Spleen (tissue), 11 donors: ENCODE measurements around the gene APOBEC3B. TPM values are rescaled to one million over a fixed set of nuclear protein-coding genes. Genes with fewer than 3 reads are reported as not detected.
"Not testable (repeated sequence)": the region's sequence is repeated elsewhere in the genome, so short reads cannot be mapped to it uniquely, and the experiment has no call there.

Experiments
- DNase-seq: peaks from one replicate; pipeline ENCODE4 v3.0.0-alpha.2; 2020
- H3K27ac ChIP-seq, 8 donors: fragments of 200-600 bp; sonication (generic) in 7 of 8; 1 replicate in 4 of 8; 2 replicates in 4 of 8; pipeline versions ENCODE4 v1.5.0 to v1.8.0; 2016 to 2021; ENCODE audit warnings: inconsistent platforms in 4 of 8, mild to moderate bottlenecking in 4 of 8, moderate library complexity in 1 of 8
- H3K27me3 ChIP-seq, 7 donors: fragments of 200-600 bp; sonication (generic) in 6 of 7; replicated peaks in 1 of 7; 1 replicate in 4 of 7; 2 replicates in 3 of 7; pipeline versions ENCODE4 v1.5.0 to v1.8.0; 2016 to 2021; ENCODE audit warnings: inconsistent platforms in 3 of 7, mild to moderate bottlenecking in 1 of 7
- H3K36me3 ChIP-seq, 6 donors: fragments of 200-600 bp; sonication (generic) in 5 of 6; 1 replicate in 4 of 6; 2 replicates in 2 of 6; pipeline versions ENCODE4 v1.5.0 to v1.8.0; 2016 to 2021; ENCODE audit warnings: inconsistent platforms in 2 of 6
- H3K4me1 ChIP-seq, 6 donors: fragments of 200-600 bp; sonication (generic) in 5 of 6; 1 replicate in 3 of 6; 2 replicates in 3 of 6; pipeline versions ENCODE4 v1.5.0 to v1.8.0; 2016 to 2021; ENCODE audit warnings: inconsistent platforms in 3 of 6
- H3K4me3 ChIP-seq, 8 donors: fragments of 200-600 bp; sonication (generic) in 7 of 8; 1 replicate in 4 of 8; 2 replicates in 4 of 8; pipeline versions ENCODE4 v1.5.0 to v1.8.0; 2016 to 2021; ENCODE audit warnings: inconsistent platforms in 4 of 8, mild to moderate bottlenecking in 4 of 8, moderate library complexity in 2 of 8
- H3K9me3 ChIP-seq, 8 donors: fragments of 200-600 bp; sonication (generic) in 7 of 8; 1 replicate in 4 of 8; 2 replicates in 4 of 8; pipeline versions ENCODE4 v1.5.0 to v1.8.0; 2016 to 2021; ENCODE audit warnings: inconsistent platforms in 4 of 8
- POLR2A ChIP-seq, 3 donors: fragments of 450-650 bp; IDR thresholded peaks; one replicate each; pipeline ENCODE4 v1.5.1; 2017; ENCODE audit warnings: antibody characterized with exemption in 3 of 3, mild to moderate bottlenecking in 1 of 3
- POLR2AphosphoS5 ChIP-seq, 3 donors: sonication (generic); formaldehyde crosslinking; IDR thresholded peaks; one replicate each; pipeline ENCODE4 v1.5.1; 2017; ENCODE audit warnings: antibody characterized with exemption in 3 of 3
- WGBS, 5 donors: extraction: QIAGEN DNeasy Blood & Tissue Kit in 3 of 5; methylation state at CpG; one replicate each; pipeline versions ENCODE4 v1.1.5 to v1.1.7; 2013 to 2018; 5-methylcytosine and 5-hydroxymethylcytosine counted together
- intact Hi-C: fragments of 100-400 bp; cut with DNase I; formaldehyde crosslinking; loops from one replicate; pipeline ENCODE4 v1.15.0; 2023; ENCODE audit warnings: low total_unique reads
- polyA plus RNA-seq, 3 donors: library from polyadenylated mRNA; stranded (reverse); fragments of 200-250 nt; gene quantifications; one replicate each; pipeline ENCODE4 v1.2.1, GENCODE V29; 2013
- total RNA-seq, 7 donors: library from RNA; depleted of rRNA in 3 of 7; stranded (reverse); fragments of >200 nt in 3 of 7; fragmentation: NEBNext Ultra II Directional in 4 of 7; extraction: Animal tissue kit (Norgen Biotek cat#: 25700) in 4 of 7; gene quantifications; one replicate each; pipeline versions ENCODE4 v1.1.0 to v1.2.1, GENCODE V29; 2016 to 2021
- TF ChIP-seq, protein P1 (sequence below), 11 experiments: fragments of 200-600 bp in 7 of 11; fragments of 450-650 bp in 4 of 11; sonication (generic) in 4 of 11; IDR thresholded peaks in 8 of 11; conservative IDR thresholded peaks in 3 of 11; 1 replicate in 7 of 11; 2 replicates in 4 of 11; pipeline versions ENCODE4 v1.4.0 to v1.8.0; 2016 to 2021; ENCODE audit warnings: antibody characterized with exemption in 11 of 11, inconsistent platforms in 4 of 11, mild to moderate bottlenecking in 1 of 11
- donor health status: healthy with polysubstance abuse.
- donor health status: DM: no; HTN: no; CAD: no; lungs with moderate emphysema.
- donor health status: DM: no; HTN: no; CAD: no.
- donor health status: Bipolar disorder and iron deficiency.
- donor health status: healthy.
- donor health status: DM: no; HTN: no; CAD: no.
- donor health status: DM: yes; HTN: yes; CAD: no.

APOBEC3B gene
- total and polyA plus RNA-seq, 10 donors, result 1.2 to 14.0 (median 4.3) TPM; not detected in 1

DNA sequence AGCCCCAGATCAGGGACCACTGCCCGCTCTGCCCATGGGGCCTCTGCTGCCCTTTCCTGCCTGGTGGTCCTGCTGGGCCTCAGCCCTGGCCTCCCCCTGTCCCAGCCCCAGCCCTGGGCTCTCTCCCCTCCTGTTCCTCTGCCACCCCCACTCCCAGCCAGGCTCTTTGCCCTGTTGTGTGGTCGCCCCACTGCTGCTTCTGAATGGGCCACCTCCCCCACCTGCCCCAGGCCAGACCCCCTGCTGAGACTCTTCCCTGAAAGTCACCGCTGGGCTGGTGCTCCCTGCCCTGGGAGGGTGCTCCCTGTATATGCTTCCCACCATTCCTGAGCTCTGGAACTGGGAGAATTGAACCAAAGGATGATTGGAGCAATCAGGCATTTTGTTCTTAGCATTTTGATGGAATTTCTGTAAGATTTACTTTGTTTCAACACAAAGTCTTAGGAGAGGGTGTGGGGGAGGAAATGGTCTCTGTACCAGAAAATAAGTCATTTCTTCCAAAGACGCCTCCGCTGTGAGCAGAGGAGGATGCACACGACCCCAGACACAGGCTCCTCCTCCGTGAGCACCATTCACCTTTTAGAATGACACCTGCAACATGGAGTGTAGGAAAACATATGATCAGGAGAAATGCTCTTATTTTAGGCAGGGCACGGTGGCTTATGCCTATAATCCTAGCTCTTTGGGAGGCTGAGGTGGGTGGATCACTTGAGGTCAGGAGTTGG, 5.2 kb downstream of the APOBEC3B start:
- no peak for TF ChIP-seq POLR2AphosphoS5 (IDR thresholded peaks at IDR 0.05)
- TF ChIP-seq, protein P1, sequence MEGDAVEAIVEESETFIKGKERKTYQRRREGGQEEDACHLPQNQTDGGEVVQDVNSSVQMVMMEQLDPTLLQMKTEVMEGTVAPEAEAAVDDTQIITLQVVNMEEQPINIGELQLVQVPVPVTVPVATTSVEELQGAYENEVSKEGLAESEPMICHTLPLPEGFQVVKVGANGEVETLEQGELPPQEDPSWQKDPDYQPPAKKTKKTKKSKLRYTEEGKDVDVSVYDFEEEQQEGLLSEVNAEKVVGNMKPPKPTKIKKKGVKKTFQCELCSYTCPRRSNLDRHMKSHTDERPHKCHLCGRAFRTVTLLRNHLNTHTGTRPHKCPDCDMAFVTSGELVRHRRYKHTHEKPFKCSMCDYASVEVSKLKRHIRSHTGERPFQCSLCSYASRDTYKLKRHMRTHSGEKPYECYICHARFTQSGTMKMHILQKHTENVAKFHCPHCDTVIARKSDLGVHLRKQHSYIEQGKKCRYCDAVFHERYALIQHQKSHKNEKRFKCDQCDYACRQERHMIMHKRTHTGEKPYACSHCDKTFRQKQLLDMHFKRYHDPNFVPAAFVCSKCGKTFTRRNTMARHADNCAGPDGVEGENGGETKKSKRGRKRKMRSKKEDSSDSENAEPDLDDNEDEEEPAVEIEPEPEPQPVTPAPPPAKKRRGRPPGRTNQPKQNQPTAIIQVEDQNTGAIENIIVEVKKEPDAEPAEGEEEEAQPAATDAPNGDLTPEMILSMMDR (IDR thresholded peaks at IDR 0.05 in 8 of 11, conservative IDR thresholded peaks at IDR 0.05 in 3 of 11), result no peak
- no peak for TF ChIP-seq POLR2A (IDR thresholded peaks at IDR 0.05)
- Histone ChIP-seq H3K36me3 (no peaks in the 10 kb centered on the region), H3K27ac (no peak overlapping the region), H3K9me3 (peaks cover 0 to 11% (median 0%) of the 10 kb centered on the region in 8 donors), H3K4me3 (no peak overlapping the region), H3K4me1 (peaks cover 2 to 23% (median 8%) of the 10 kb centered on the region in 6 donors), H3K27me3 (no peaks in the 10 kb centered on the region)
- 82 to 91% (median 88%) methylated on average over 7 to 8 of the region's 8 CpGs; no CpG with 5 or more reads in 1 of the 5 donors for WGBS, 5 donors
- intact Hi-C loops, result no loop called here
- no peak for DNase-seq

DNA sequence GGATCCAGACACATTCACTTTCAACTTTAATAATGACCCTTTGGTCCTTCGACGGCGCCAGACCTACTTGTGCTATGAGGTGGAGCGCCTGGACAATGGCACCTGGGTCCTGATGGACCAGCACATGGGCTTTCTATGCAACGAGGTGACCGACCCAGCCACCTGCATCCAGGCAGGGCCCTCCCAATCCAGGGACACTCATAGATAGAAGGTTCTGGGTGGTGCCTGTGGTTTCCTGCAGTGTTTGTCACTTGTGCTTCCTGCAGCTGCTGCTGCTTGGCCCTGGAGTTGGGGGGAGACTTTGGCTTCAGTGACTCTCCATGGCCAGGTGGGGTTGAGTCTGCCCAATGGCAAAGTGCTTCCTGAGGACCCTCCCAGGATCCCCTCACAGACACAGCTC, 7.3 kb downstream of the APOBEC3B start:
- DNase-seq, result no peak
- intact Hi-C loops, result no loop called here

GRCh38 chr22:38992871-38993371, 10.8 kb downstream of the APOBEC3B start:
- intact Hi-C loops, H3K4me1 ChIP-seq, H3K4me3 ChIP-seq, DNase-seq, H3K36me3 ChIP-seq, H3K9me3 ChIP-seq: not testable (repeated sequence)
- WGBS, 5 donors, result 23 to 36% (median 28%) methylated on average over 8 to 12 of the region's 12 CpGs
- Histone ChIP-seq H3K27me3 (peaks cover 0 to 15% (median 0%) of the 10 kb centered on the region in 7 donors), H3K27ac (peak overlapping the region in 2 of 8 donors; percentile 16 to 49)

More for the DNA sequence above, 7.3 kb downstream of the APOBEC3B start:
- no peaks in the 10 kb centered on the region for H3K36me3 ChIP-seq
- no peak overlapping the region for H3K4me3 ChIP-seq
- peaks cover 0 to 1% (median 0%) of the 10 kb centered on the region in 8 donors for H3K9me3 ChIP-seq
- no peaks in the 10 kb centered on the region for H3K27me3 ChIP-seq
- H3K27ac ChIP-seq, result no peak overlapping the region
- TF ChIP-seq, protein P1 (IDR thresholded peaks at IDR 0.05 in 8 of 11, conservative IDR thresholded peaks at IDR 0.05 in 3 of 11), result no peak
- TF ChIP-seq POLR2A (IDR thresholded peaks at IDR 0.05), result no peak
- no peak for TF ChIP-seq POLR2AphosphoS5 (IDR thresholded peaks at IDR 0.05)
- peaks cover 0 to 10% (median 3%) of the 10 kb centered on the region in 6 donors for H3K4me1 ChIP-seq
- 64 to 77% (median 70%) methylated on average over 6 of the region's 6 CpGs; no CpG with 5 or more reads in 1 of the 5 donors for WGBS, 5 donors

- Histone ChIP-seq H3K4me1 (no peaks in the 10 kb centered on the region), H3K27ac (no peak overlapping the region), H3K36me3 (no peaks in the 10 kb centered on the region), H3K27me3 (peaks cover 0 to 25% (median 0%) of the 10 kb centered on the region in 7 donors), H3K9me3 (peaks cover 0 to 11% (median 2%) of the 10 kb centered on the region in 8 donors), H3K4me3 (no peak overlapping the region)
- 39 to 69% (median 68%) methylated on average over 4 to 6 of the region's 6 CpGs for whole genome bisulfite sequencing, 5 donors
- intact Hi-C loops, result no loop called here
- no peak for DNase-seq
- TF ChIP-seq POLR2A (IDR thresholded peaks at IDR 0.05) (no peak), POLR2AphosphoS5 (IDR thresholded peaks at IDR 0.05) (no peak)
- TF ChIP-seq, protein P1 (IDR thresholded peaks at IDR 0.05 in 8 of 11, conservative IDR thresholded peaks at IDR 0.05 in 3 of 11), result no peak
These were observed 14.0 kb downstream of the APOBEC3B start for GRCh38 chr22:38996105-38996504.
